GM11168 (cell line): ENCODE data around the gene VWF.

Source experiments
- in situ Hi-C: fragments of 300-500 bp; cut with MboI; formaldehyde crosslinking; loops from one replicate; pipeline ENCODE4 v1.12.0; 2022; ENCODE audit warnings: low sequenced_read_pairs; ENCODE audit not compliant: unreplicated experiment

The VWF gene

DNA sequence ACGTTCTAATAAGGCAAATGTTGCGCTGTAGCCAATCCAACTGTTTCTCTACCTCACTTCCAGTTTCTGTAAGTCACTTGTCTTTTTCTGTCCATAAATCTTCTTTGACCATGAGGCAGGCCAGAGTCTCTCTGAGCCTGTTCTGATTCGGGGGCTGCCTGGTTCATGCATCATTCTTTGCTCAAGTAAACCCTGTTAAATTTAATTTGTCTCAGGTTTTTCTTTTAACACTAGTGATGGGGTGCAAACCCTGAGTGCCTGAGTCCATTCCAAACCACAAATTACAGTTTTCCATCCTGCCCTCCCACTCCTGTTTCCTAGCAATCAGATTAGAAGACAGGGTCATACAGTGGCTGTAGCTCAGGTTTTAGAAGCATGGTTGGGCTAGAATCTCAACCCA lies 41.9 kb downstream of the VWF start:
- in situ Hi-C loops: no loop called here

DNA sequence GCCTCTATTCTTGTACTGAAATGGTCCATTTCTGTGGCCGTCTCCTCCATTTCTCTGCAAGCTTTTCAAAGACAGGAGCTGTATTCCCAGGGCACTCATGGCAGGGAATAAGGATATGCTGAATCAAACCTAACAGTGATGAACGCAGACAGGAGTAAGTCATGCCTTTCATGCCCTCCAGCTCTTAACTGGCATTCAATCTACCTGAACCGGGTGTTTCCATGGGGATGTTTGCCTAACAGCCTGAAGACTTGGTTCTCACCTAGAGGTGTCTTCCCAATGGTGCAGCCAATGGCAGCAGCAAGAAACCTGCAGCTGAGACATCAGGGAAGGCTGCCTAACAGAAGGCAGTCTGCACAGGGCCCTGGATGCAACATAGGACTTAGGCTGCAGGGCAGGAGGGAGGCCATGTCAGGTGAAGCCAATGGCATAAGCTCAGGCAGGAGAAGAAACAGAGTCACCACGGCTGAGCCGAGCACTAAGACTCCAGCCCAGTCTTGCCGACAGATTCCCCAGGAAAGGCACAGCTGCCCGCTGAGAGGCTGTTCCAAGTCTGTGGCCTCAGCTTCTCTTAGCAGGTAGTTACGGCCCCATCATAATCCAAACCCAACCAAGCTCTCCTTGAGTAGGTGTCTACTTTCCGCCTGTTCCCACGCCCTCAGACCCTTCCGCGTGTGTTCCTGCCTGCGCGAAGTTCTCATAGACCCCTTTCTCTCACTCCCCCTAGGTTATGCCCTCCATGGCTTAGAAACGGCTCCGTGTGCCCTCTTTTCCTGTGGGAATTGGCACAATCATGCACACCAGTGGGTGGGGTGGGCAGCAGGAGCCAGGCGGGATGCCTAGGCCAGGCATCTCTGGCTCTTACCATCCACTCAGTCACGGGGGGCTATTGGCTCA lies 44.1 kb downstream of the VWF start:
- in situ Hi-C loops: no loop called here

DNA sequence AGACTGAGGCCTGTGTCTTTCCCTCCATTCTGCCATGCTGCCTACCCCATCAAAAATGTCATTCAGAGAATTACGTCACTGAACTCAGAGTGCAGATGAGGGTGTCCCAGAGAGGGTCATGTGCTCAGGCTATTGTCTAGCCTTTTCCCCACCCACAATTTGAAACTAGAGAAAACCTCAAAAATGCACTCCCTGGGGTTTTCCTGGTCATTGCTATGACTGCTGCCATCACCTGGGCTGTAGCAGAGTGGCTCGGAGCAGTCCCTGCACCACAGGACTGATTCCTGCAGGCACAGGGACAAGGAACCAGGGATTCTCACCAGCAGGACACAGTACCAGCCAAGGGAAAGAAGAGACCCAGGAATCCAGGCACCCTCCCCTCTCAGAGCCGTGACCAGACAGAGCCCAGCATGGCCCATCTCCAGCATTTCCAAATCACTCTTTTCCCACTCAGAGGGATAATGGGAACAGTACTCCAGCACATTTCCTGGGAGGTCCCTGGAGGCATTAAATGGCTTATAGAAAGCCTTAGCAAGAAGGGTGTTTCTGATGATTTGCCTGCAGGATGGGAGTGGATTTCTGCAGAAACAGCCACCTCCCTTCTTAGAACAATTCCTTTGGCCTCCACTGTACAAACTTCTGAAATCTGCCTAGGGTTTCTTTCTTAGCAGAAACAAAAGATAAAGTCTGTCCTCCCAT lies 45.9 kb downstream of the VWF start:
- in situ Hi-C loops: no loop called here

DNA sequence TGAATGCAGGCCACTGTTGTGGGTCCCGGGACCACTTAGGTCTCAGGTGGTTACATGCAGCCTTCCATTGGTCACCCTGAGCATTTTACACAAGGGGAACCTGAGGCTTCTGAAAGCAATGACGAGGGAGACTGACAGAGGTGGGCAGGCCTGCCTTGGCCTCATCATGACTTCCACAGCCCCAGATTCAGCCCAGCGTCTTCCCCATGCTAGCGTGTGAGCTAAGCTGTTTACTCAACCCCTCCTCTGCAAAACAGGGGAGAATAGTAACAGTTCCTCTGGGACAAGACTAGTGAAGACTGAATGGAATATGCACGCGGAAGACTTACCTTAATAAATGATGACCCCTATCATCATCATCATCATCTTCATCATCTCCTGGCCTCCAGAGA lies 46.8 kb downstream of the VWF start:
- in situ Hi-C loops: no loop called here

DNA sequence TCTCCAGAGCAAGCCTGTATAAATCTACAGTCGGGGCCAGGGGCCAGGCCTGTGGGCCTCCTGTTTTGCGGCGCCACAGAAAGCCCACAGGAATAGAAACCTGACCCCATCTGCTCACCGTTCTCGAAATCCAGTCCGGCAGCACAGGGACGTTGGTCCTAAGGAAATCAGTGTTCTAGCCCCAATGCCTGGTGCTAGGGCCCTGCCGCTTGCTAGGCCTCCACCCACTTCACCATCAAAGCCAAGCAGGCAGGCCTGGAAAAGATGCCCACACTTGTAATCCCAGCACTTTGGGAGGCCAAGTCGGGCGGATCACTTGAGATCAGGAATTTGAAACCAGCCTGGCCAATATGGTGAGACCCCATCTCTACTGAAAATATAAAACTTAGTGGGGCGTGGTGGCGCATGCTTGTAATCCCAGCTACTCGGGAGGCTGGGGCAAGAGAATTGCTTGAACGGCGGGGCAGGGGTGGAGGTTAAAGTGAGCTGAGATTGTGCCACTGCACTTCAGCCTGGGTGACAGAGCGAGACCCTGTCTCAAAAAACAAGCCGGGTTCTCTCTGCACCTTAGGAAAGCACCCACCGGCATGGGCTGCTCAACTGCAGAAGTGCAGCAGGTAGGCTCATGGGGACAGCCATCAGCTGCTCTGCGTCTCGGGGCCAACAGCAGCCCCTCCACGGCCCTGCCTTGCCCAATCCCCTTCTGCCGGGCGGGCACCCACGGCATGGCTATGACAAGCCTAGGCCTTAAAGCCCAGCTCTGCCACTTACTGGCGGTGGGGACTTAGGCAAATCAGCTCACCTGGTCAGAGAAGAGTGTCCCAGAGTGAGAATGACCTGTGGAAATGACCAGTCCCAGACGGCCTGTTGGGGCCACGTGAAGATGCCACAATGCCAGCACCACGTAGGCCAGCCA lies 47.4 kb downstream of the VWF start:
- in situ Hi-C loops: no loop called here

DNA sequence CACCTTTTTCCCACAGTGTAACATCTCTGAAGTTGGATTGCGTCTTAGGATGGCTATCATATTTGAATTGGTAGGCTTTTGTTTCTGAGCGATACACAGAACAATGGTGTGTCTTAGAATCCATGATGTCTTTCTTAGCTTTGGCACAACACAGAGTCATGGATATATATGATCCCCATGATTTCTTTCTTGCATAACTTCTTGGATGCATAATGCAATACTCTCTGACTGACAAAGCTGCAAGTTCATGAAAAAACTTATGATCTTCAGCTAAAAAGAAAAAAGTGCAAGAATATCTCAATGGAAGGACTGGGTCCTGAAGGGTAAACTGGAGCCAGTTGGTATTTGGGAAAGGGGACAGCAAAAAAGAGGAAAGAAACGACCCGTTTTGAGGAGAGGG lies 48.1 kb downstream of the VWF start:
- in situ Hi-C loops: no loop called here

DNA sequence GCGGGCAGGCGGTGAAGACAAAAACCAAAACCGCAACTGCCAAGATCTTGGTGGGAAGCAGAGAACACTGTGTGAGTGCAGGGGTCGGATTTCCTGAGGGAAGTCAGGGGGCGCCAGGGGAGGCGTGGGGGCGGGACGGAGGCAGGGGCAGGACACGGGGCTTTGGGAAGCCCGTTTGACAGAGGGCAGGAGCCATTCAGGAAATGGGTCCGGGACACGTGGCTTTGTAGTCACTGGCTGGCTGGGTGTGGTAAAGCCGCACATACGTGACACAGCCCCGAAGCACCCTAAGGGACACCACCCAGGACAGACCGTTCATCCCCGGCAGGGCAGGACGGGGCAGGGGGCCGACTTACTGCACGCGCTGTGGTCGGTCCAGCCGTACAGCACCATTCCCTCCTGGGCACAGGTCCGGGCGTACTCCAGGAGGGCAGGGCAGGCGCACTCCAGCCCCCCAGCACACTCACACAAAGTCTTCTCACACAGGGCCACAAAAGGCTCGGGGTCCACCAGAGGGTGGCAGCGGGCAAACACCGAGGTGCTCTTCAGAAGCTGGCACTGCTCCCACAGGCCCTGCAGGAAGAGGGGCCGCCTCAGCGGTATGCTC lies 49.4 kb downstream of the VWF start:
- in situ Hi-C loops: no loop called here

DNA sequence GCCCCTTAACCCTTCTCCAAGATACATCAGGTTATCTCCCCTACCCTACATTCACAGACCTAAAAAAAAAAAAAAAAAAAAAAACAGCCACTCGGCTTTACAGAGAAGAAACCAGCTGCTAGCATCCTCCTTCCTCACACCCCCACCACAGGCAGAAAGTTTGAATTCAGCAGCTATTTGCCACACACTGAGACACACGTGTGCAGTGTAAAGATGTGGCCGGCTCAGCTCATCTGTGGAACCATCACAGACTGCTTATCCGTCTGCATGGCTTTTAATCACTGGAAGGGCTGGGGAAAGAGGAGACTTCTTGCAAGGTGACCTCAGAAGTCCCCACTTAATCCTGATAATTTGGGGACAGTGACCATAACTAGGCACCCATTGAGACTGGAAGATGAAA lies 50.0 kb downstream of the VWF start:
- in situ Hi-C loops: no loop called here

DNA sequence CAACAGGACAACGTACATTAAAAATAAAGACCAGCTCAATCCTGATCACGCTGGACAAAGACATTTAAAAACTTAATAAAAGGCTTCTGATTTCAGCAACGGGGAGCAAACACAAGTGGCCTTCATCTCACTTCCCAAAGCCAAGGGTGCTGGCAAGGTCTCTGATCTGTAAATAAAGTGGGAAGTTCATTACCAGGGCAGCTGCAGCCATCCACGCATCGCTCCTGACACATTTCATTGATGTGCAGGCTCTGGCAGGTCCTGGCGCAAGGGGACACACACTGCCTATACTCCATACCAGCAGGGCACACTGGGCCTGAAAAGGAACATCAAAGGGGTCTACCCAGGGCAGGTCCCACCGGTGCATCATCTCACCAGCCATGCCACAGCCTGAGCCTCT lies 51.0 kb downstream of the VWF start:
- in situ Hi-C loops: no loop called here

DNA sequence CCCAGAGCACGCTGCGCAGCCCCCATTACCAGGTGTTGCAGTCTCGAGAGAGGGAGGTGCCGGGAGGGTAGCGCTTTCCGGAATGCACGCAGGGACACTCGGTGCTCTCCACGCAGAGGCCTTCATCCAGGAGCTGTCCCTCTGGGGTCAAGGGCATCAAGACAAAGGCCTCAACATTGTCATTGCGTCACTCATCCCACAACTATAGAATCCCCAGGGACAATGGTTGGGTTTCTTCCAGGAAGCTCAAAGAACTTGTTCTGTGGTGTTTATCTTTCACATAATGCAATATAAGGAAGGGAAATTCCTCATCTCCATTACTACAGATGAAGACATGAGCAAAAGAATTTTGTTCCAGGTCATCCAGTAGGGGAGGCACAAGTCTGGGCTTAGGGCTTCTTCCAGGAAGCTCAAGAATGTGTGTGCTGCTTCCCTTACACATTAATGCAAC lies 52.1 kb downstream of the VWF start:
- in situ Hi-C loops: no loop called here

DNA sequence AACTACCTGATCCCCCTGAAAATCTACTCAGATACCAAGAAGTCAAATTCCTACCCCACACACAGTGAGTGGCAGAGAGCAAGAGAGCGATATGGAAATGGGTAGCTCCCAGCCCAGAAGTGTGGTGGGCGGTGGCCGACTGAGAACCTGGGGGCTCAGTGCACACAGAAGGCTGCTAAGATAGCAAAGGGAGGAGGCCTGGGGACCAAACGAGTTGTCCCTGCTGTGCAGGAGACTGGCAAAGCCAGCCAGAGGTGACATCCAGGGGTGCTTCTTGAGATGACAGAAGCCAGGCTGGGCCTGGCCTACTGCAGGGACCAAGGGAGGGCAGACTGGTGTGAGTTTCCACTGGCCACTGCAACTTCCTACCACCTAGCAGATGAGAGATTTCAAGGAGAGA lies 52.9 kb downstream of the VWF start:
- in situ Hi-C loops: no loop called here

DNA sequence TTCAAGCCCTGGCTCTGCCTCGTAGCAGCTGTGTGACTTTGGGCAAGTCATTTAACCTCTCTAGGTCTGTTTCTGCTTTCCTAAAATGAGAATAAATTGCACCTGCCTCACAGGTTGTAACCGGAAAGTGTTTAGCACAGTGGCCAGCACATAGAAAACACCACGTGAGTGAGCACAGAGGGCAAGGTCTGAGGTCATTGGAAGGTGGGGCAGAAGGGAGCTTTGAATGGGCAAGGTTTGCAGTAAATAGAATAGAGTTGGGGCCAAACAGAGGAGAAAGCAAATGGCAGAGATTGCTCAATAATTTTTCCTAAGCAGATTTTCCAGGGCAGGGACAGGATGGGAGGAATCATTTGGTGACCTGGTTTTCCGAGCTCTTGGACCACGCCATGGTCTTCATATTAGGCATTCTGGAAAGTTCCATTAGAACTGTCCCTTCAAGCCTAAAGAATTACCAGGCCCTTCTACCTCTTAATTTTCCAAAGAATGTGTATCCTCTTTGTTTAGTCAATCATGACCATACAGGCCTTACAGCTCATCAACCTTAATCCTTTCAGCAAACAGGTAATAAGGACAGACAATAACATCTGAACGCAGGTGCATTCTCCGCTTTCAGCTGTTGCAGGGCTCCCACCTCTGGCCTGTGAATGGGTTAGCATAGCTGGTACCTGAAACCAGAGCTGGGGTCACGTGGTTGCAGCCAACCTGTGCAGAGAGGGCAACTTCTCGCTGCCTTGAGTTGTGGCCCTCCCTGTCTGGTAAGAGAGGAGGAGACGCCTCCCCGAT lies 53.8 kb downstream of the VWF start:
- in situ Hi-C loops: no loop called here

DNA sequence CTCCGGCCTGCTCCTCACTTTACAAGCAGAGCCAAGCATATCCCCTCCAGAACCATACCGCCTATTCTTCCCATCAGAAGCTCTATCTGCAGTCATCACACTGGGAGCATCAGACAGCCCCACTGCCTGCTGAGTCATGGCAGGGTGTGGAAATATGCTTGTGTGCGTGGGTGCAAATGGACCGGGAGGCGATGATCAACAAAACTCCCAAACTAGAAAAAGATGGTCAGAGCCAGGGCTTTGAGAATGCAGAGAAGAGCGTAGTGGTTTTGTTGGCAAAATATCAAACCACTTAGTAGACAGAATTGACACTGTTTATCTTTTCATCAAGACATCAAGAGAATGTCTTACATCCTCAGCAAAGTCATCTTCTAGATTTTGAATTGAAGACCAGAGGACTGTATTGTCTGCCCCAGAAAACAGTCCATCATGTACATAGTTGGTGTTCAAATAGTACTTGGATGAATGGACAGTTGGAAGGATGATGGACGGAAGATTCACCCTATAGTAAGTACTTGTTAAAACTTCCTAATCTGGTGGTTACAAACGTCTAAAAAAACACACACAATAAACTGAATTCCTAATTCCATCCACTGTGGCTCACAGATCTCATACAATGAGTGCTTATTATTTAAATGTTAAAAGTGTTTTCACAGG lies 54.9 kb downstream of the VWF start:
- in situ Hi-C loops: no loop called here

DNA sequence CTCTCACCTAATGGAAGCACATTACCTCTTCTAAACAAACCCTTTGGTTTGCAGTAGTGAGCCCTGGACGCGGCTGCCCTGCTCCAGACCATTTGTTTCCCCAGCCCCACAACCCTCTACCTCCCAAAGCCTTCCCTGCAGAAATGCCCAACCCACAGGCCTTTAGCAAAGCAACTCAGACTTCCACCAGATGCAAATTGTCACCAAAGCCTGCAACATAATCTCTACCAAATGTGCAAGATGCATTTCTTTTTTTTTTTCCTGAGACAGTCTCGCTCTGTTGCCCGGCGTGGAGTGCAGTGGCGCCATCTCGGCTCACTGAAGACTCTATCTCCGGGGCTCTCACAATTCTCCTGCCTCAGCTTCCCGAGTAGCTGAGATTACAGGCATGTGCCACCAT lies 56.2 kb downstream of the VWF start:
- in situ Hi-C loops: no loop called here

DNA sequence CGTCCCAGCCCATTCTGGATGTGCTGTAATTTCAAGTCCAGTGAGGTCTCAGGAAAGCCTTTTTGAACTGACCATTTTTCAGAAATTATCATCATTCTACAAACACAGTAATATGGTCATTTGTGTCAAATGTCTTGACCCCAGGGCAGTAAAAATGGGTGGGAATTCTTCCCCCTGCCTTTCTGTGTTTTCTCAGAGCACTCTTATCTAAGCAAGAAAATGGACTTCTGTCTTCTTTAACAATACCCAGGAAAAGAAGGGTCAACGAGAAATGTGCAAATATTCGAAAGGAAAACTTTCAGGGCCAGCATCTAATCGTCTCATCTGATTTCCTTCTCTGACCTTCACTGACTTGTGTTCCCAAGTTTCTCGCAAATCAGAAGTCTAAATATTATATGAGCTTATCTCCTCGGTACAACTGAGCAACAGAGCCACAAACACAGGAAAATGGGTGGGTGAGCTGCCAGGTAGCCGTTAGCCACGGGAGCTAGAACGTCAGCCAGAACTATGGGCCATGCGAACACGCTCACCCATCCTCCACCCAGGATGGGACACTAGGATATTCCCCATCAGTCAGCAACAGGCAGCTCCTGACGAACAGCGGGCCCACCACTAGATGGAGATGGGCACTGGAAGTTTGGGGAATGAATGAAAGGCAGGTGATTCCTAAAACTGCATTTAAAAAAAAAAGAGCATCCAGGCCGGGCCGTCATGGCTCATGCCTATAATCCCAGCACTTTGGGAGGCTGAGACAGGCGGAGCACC lies 57.1 kb downstream of the VWF start:
- in situ Hi-C loops: no loop called here

DNA sequence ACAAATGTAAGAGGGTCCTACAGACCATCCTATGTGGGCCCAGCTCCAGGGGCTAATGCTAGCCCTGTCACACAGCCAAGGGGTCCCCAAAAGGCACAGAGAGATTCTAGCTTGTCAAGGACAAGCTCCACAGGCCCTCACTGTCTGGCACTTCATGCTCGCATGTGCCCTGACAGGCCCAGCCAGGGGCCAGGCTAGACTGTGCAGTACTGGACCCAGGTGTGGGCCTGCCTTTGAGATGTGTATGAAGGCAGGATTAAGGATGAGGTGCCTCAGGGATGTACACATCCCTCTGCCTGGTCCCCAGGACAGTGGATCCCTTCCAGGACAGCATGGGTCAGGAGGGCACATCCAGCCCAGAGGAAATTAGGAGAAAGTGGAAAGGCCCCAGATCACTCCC lies 57.8 kb downstream of the VWF start:
- in situ Hi-C loops: no loop called here

DNA sequence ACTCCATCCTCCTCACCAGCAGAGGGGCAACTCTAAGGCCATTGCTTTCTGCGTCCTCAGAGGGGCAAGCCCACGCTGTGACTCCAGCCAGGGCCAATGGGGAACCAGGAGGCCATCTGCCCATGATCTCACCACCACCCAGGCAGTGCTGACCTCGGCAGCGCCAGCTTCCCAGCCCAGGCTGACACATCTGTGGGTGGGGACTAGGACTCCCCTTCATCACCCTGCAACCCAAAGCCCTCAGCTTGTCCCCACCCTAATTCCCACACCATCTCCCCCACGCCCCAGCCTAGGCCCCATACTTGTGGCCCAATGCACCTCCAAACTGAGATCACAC lies 58.6 kb downstream of the VWF start:
- in situ Hi-C loops: no loop called here

DNA sequence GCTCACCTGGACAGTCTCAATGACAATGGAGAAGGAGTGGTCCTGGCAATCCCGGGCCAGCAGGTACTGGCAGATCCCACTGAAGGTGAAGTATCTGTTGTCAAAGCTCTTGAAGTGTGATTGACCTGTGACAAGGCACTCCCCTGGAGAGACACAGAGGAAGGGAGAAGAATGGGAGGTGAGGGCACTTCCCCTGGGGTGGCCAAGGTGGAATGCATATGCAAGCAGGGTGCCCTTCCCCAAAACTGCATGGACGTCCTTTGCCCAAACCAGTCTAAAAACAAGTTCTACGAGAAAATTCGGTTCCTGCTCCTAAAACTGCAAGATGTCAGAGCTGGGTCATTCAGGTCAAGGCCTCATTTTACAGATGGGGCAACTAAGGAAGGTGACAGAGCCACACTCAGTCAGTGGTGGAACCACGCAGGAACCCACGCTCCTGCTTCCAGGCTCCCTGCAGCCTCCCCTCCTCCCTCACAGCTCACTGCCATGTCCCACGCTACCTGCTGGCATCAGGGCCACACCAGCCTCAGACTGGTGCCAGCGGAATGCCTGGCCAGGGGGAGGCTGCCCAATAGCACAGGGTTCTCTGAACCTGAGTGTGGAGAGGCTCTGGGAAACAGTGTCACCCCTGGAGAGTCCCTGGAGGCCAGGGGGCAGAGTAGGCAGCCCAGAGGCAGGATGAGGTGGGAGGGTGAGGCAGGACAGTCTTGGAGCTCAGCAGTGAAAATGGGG lies 59.2 kb downstream of the VWF start:
- in situ Hi-C loops: no loop called here
